ENCODE results near the gene EIF3L.

GRCh38 chr22:37912171-37912570 is 63.0 kb downstream of the EIF3L start:
- TF ChIP-seq, protein P1, sequence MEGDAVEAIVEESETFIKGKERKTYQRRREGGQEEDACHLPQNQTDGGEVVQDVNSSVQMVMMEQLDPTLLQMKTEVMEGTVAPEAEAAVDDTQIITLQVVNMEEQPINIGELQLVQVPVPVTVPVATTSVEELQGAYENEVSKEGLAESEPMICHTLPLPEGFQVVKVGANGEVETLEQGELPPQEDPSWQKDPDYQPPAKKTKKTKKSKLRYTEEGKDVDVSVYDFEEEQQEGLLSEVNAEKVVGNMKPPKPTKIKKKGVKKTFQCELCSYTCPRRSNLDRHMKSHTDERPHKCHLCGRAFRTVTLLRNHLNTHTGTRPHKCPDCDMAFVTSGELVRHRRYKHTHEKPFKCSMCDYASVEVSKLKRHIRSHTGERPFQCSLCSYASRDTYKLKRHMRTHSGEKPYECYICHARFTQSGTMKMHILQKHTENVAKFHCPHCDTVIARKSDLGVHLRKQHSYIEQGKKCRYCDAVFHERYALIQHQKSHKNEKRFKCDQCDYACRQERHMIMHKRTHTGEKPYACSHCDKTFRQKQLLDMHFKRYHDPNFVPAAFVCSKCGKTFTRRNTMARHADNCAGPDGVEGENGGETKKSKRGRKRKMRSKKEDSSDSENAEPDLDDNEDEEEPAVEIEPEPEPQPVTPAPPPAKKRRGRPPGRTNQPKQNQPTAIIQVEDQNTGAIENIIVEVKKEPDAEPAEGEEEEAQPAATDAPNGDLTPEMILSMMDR (IDR thresholded peaks at IDR 0.05; ENCODE audit: borderline replicate concordance, extremely low read depth, low read length, poor library complexity, severe bottlenecking): no peak
- no peak for TF ChIP-seq EZH2 (IDR thresholded peaks at IDR 0.05; ENCODE audit: borderline replicate concordance, low read depth, low read length, severe bottlenecking)

Data from DND-41 (cell line).